ENCODE data around the gene SYNE1. TPM values are rescaled to one million over a fixed set of nuclear protein-coding genes. Genes with fewer than 3 reads are reported as not detected.

SYNE1 gene
- total RNA-seq, 1 donor from 2014 or later = 166 TPM

DNA sequence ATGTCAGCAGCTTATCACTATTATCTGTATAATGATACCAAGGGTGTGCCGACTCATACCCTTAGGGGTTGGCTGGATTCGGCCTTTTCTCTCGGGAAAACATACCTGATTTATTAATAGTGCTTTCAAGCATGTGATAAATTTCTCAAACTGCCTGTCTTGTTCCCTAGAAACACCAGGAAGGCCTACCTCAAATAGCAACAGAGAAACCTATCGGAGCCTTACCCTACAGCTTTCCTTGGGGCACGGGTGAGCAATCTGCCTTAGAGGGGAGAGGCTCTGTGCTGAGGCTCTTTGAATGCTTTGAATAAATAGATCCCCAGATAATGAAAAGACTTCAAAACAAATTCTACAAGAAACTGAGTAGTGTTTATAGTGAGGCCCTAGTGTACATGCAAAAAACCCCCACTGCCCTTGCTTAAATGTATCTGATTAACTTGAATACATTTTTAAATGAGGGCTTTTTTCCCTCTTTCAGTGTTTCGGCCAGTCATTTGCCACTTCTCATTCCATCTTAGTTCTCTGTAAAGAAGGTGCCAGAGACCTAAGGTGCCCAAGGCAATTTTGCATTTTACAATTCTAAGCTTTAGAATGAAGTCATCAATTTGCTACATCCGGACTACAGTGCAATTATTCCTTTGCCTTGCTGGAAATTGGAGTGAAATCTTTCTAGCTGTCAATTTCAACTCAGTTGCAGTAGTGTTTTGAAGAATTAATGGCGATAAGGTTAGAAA, 509.6 kb downstream of the SYNE1 start:
- no peak for ATAC-seq
- no peak overlapping the region for H3K4me3 ChIP-seq
- no peak for DNase-seq
- H3K4me1 ChIP-seq = peaks cover 16% of the 10 kb centered on the region
- no peaks in the 10 kb centered on the region for H3K9me3 ChIP-seq
- intact Hi-C loops (cut with DNase I) = no loop called here
- TF ChIP-seq, protein P1, sequence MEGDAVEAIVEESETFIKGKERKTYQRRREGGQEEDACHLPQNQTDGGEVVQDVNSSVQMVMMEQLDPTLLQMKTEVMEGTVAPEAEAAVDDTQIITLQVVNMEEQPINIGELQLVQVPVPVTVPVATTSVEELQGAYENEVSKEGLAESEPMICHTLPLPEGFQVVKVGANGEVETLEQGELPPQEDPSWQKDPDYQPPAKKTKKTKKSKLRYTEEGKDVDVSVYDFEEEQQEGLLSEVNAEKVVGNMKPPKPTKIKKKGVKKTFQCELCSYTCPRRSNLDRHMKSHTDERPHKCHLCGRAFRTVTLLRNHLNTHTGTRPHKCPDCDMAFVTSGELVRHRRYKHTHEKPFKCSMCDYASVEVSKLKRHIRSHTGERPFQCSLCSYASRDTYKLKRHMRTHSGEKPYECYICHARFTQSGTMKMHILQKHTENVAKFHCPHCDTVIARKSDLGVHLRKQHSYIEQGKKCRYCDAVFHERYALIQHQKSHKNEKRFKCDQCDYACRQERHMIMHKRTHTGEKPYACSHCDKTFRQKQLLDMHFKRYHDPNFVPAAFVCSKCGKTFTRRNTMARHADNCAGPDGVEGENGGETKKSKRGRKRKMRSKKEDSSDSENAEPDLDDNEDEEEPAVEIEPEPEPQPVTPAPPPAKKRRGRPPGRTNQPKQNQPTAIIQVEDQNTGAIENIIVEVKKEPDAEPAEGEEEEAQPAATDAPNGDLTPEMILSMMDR (IDR thresholded peaks at IDR 0.05) = no peak
- peaks cover 80% of the 10 kb centered on the region for H3K36me3 ChIP-seq
- H3K27me3 ChIP-seq (ENCODE audit: low read depth) = no peaks in the 10 kb centered on the region
- H3K27ac ChIP-seq = peak overlapping the region; percentile 12

DNA sequence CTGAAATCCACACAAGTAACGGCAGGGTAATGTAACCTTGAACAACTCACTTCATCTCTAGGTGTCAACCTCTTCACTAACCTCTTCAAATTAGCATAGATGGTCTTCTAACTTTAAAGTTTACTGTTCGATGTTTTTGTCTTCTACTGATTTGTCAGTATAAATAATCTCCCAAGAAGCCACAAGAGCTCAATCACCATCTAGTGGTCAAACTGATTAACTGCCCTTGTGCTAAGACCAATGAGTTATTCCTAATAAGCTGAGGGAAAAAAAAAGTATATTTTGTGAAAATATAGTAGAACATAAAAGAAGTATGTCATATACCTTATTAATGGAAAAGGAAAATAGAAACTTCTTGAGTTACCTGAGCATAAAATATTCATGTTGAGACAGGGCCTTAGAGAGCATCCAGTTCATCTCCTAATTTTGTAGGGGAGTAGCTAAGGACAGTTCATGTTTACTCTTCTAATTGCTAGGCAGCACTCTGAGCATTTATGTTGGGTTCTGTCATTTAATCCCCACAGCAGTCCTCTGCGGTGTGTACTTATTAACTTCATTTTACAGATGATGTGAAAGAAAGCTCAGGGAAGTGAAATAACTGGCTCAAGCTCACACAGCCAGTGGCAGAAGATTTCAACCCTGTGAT, 512.6 kb downstream of the SYNE1 start:
- Histone ChIP-seq H3K27me3 (ENCODE audit: low read depth) (no peaks in the 10 kb centered on the region), H3K9me3 (no peaks in the 10 kb centered on the region), H3K4me1 (peaks cover 8% of the 10 kb centered on the region), H3K36me3 (peaks cover 84% of the 10 kb centered on the region), H3K4me3 (no peak overlapping the region), H3K27ac (no peak overlapping the region)
- intact Hi-C loops (cut with DNase I) = no loop called here
- no peak for DNase-seq
- TF ChIP-seq, protein P1 (IDR thresholded peaks at IDR 0.05) = peak; percentile 71
- peak; percentile 44 to 64 for ATAC-seq

DNA sequence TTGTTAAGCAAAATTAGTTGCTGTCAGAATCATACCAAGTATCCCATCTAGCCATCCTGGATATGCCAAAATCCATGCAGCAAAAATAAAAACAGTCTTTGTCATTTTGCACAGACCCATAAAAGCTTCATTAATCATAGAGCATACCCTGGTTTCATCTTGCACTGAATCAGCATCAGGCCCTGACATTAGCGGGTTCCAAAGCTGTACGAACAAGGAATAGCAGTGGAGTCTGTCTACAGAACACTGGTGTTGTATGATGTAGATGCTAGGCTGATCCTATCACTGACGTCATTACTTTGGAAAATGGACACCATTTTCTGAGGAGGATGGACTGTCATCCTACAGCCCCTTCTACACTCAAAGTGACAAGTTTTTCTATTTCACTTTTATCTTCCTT, 514.1 kb downstream of the SYNE1 start:
- H3K9me3 ChIP-seq = no peaks in the 10 kb centered on the region
- H3K27me3 ChIP-seq (ENCODE audit: low read depth) = no peaks in the 10 kb centered on the region
- no peaks in the 10 kb centered on the region for H3K4me1 ChIP-seq
- DNase-seq (no peak), ATAC-seq (no peak)
- TF ChIP-seq, protein P1 (IDR thresholded peaks at IDR 0.05) = no peak
- H3K4me3 ChIP-seq = no peak overlapping the region
- no peak overlapping the region for H3K27ac ChIP-seq
- intact Hi-C loops (cut with DNase I) = no loop called here
- H3K36me3 ChIP-seq = peaks cover 72% of the 10 kb centered on the region

DNA sequence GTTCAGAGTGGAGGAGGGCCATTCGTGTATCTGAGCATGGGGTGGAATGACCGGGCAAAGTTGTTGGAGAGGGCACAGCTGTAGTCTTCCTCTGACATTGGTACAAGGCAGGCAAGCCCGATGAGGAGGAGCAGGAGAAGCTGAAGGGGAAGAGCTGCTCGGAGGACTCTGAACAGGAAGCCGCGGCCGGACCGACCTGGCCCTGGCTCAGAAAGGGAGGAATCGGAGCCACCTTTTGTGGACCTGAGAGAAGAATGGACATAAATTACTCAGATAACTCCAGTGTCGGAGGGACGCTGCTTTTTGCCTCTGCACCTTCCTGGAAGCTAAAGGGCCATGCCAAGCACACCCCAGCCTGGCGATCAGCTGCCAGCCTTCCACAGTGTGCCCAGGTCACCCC, 514.7 kb downstream of the SYNE1 start:
- Histone ChIP-seq H3K4me1 (no peaks in the 10 kb centered on the region), H3K36me3 (peaks cover 69% of the 10 kb centered on the region), H3K27ac (no peak overlapping the region), H3K9me3 (no peaks in the 10 kb centered on the region), H3K27me3 (ENCODE audit: low read depth) (no peaks in the 10 kb centered on the region), H3K4me3 (no peak overlapping the region)
- intact Hi-C loops (cut with DNase I) = no loop called here
- TF ChIP-seq, protein P1 (IDR thresholded peaks at IDR 0.05) = no peak
- ATAC-seq = no peak
- DNase-seq = no peak

DNA sequence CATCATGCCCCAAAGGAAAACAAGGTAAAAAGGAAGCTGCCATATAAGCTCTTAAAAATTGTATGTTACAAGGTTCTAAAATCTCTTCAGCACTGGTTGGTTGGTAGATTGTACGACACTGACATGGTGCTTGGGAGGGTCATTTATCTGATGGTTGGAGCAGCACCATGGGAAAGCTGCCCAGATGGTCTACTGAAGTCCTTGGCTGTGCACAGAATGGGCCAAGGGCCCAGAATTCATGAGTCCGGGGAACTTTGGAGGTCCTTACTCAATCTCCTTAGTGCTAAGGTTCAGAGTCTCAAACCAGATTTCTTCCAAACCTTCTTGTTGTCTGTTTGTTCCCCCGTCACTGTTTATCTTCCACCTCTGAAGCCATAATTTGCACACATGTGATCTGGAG, 515.3 kb downstream of the SYNE1 start:
- intact Hi-C loops (cut with DNase I) = no loop called here

More for the DNA sequence above, 515.3 kb downstream of the SYNE1 start:
- DNase-seq (no peak), ATAC-seq (no peak)
- Histone ChIP-seq H3K9me3 (no peaks in the 10 kb centered on the region), H3K4me3 (no peak overlapping the region), H3K36me3 (peaks cover 69% of the 10 kb centered on the region), H3K27ac (no peak overlapping the region), H3K4me1 (no peaks in the 10 kb centered on the region), H3K27me3 (ENCODE audit: low read depth) (no peaks in the 10 kb centered on the region)
- TF ChIP-seq, protein P1 (IDR thresholded peaks at IDR 0.05) = no peak

Measured in lower lobe of right lung (tissue), 2 donors.